Iris pigment epithelial cell (primary cell): Measurements from ENCODE around the gene IRS2.

ENCODE experiments used
- DNase-seq: peaks from one replicate; pipeline ENCODE4 v3.0.0-alpha.2; 2011; ENCODE audit warnings: low read depth

IRS2 gene

GRCh38 chr13:109781384-109782065, 4.9 kb downstream of the IRS2 start:
- no peak for DNase-seq

- no peak for DNase-seq
These were observed 5.5 kb downstream of the IRS2 start for GRCh38 chr13:109780845-109781383.

DNA sequence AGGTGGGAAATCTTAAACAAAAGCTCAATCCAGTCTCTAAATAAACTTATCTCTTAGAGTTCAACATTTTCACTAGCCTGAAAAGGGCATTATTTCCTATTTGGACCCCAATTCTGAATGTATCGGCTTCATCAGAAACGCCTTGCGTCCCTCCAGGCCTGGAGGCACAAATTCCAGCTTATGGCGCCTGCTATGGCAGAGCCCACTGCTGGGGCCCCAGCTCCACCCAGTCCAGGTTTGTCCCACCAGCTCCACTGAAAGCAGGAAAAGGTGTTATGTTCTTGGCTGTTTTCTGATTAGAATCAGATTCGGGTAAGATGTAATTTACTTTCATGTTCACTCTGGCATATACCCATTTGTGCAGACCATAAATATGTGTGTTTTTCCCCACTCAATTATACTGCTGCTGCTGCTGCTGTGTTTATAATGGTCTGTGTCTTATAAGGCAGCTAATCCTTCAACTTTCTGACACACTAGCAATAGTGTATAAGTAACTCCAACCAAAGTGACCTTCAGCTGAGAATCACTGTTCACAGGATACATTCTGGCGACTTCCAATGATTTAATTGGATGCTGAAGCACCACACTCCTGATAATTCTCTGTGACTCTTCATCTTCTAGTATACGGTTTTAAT, 6.4 kb downstream of the IRS2 start:
- DNase-seq: no peak

GRCh38 chr13:109779074-109779473, 7.3 kb downstream of the IRS2 start:
- no peak for DNase-seq

DNA sequence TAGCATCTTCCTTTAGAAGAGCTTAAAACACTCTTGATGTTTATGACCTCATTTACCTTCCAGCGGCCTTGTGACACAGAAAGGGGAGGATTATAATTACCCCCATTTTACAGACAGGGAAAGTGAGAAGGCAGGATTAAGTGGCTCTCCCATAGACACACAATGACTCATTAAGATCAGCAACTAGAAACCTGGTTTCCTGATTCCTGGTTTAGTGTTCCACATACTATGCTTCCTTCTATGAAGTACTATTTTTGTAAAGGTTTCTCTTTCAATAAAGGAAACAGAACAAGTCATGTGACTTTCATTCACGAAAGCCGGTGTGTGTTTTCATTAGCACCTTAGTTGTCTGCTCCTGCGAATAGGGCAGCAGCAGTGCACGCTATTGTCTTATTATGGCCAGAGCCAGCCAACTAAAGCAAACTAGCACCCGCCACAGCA, 8.3 kb downstream of the IRS2 start:
- DNase-seq: peak; percentile 74

DNA sequence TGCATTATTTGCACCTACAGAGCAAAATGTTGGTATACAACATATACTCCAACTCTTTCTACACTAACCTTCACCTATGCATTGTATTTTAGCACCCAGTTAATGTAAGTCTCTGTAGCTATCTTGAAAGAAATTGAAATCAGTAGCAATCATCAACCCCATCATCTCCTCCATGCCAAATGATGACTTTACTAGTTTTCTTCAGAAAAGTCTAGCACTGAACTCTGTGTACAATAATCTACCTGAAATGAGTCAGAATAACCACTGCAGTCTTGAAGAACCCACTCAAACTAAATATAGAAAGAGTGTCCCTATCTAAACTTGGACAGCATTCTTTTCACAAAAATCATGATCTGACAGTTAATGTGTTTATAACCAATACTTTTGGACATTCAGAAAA, 9.8 kb downstream of the IRS2 start:
- DNase-seq: peak; percentile 47

- no peak for DNase-seq
These were observed 12.6 kb downstream of the IRS2 start for GRCh38 chr13:109773786-109774185.

DNA sequence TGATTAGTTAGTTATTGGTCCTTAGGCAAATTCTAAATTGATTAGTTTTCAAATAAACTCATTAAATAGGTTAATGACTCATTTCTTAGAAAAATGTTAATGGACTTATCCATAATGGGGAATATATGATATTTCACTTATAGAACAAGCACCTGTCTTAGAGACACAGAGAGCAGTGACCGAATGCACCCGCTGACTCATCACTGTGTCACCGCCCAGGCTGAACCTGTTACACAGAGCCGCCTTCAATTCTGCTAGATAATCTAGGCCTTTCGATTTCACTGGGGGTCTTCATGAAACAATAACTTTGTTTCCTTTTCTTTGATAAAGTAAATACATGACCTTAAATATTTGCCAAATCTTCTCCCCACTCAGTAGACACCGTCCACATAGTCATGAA, 13.1 kb downstream of the IRS2 start:
- DNase-seq: peak; percentile 47

GRCh38 chr13:109771926-109772325, 14.5 kb downstream of the IRS2 start:
- DNase-seq: no peak

- no peak for DNase-seq
These were observed 15.9 kb downstream of the IRS2 start for GRCh38 chr13:109770436-109770835.

DNA sequence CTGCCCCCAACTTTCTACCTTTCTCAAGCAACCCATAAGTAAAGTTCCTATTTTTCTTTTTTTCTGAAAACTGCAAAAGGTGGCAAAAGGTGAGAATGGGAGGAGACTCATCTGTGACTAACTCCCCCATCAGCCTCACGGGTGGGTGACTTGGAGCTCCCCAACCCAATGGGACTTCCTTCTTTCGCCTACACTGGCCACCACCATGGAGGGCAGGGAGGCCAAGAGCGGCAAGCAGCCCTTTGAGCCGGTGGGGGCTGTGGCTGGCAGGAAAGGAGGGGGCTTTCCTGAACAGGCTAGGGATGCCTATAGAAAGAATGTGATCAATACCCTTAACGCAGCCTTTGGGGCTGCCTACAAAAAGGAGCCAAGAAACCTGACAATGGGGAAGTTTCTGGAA, 16.5 kb downstream of the IRS2 start:
- no peak for DNase-seq

- DNase-seq: no peak
These were observed 17.1 kb downstream of the IRS2 start for GRCh38 chr13:109769275-109769674.

DNA sequence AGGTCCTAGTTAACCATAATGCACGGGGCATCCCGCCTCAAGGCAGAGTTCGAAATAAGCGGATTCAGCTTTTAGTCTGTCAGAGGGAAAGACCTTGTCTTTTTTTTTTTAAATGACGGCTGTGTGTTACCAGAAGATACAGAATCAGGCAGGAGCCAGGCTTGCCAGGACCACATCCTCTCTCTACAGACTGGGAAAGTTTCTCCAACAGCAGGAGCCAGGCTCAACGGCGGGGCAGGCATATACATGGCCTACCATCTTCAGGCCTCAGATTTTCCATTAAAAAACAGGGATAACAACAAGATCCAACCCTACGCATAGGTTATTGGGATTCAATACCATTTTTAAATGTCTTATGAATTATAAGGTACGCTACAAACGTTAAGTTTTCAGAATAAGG, 17.8 kb downstream of the IRS2 start:
- DNase-seq: no peak

DNA sequence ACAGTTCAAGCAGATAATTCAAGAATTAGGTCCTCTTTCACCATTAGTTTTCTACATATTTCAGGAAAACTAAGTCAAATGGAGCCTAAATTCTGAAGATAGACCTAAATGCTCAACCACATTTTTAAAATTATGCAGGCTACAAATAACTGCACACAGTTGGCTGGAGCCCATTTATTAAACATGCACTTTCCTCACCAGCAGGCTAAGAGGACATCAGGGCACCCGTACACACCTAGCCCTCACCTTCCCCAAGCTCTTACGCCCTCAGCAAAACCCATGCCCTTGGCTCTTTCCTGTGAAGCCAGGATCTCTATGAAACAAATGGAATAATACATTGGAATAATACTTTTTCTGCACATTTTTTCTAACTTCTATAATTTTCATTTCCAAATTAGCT, 18.2 kb downstream of the IRS2 start:
- DNase-seq: no peak

GRCh38 chr13:109767023-109767422, 19.4 kb downstream of the IRS2 start:
- DNase-seq: no peak

- no peak for DNase-seq
These were observed 21.7 kb downstream of the IRS2 start for GRCh38 chr13:109764470-109765291.

DNA sequence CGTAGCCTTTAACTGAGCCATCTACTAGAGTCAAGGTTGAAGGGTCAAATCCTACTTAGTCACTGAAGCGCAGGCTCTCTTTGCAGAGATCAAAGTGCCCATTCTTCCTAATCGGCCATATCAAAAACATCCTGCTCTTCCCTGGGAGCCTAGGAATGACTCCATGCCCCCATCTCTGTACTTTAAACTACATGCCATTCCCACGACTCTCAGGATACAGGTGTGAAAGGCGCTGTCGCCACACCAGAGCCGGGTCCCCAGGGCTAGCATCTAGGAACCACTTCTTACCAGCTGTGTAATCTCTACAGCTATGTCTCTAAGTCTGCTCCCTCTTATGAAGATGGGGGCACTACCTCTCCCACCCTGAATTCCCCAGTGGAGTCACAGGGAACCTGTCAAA, 22.3 kb downstream of the IRS2 start:
- no peak for DNase-seq

DNA sequence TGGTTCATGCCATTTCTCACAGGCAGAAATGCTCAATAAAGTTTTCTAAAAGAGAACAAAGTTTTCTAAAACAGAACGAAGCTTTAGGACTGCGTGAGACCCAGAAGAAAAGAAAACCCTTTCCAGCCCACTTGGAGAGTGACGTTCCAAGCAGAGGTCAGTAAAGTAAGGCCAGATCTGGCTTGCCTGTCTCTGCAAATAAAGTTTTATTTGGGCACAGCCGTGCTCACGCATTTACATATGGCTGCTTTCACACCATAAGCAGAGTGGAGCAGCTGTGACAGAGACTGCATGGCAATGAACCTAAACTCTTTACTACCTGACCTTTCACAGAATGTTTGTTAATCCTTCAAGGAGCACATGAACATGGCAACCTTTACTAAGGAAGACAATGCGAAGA, 23.6 kb downstream of the IRS2 start:
- no peak for DNase-seq

- no peak for DNase-seq
These were observed 24.7 kb downstream of the IRS2 start for GRCh38 chr13:109761695-109762094.

DNA sequence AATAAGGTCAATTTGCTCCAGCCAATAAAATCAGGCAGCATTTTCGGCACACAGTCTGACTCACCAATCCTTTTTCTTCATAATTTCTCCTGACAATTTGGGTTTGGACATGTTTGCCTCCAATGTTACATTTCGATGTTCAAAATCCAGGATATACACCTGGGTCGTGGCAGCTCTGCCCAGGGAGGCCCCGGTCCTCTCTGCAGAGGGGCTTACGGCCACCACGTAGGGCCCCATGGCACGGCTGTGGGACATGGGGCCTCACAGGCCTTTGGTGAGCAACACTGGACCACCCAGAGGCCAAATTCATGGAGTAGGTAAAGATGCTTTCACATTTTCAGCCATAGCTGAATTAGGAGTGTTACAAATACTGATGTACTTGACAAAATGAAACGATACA, 25.4 kb downstream of the IRS2 start:
- DNase-seq: no peak

- no peak for DNase-seq
These were observed 26.0 kb downstream of the IRS2 start for GRCh38 chr13:109760402-109760801.

- no peak for DNase-seq
These were observed 26.8 kb downstream of the IRS2 start for GRCh38 chr13:109759609-109760008.

DNA sequence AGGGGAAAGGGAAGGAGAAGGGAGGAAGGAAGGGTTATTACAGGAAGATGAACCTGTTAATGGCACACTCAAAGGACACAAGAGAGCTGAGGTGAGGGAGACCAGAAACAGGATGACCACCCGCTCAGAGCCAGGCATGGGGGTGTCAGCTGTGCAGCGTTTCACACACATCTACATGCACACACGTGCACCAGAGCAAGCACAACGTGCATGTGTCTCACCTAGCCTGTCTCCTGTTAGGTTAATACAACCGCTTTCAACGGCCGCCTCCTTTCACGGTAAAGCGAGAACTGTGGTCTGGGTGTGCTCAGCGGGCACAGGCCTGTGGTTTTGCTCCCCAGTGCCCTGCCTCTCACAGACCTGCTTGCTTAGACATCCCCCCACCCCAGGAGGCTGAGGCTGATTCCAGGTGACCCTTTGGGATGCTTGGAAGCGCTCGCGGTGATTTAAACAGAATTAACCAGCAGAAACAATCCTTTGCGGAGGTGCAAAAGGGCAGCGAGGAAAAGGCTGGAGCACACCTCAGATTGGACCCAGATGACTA, 27.4 kb downstream of the IRS2 start:
- DNase-seq: no peak
